MCF 10A (cell line): Measurements from ENCODE around the gene APOBEC3G. TPM values are rescaled to one million over a fixed set of nuclear protein-coding genes. Genes with fewer than 3 reads are reported as not detected.
"Not testable (repeated sequence)": the region's sequence is repeated elsewhere in the genome, so short reads cannot be mapped to it uniquely, and the experiment has no call there.

Experiments
- BruUV-seq: library from RNA; stranded (reverse); fragments of 400-500 nt; replicated peaks from 2 replicates; lab custom pipeline; 2021; lab: Mats Ljungman, UMichigan
- CTCF ChIA-PET: fragments of 300-600 bp; sonication (Branson Sonifier 250); formaldehyde crosslinking; extraction: SDS; loops from one replicate; lab custom pipeline; 2021; ENCODE audit warnings: antibody characterized with exemption, inconsistent platforms; lab: Yijun Ruan, JAX
- POLR2A ChIA-PET: fragments of 300-600, 350-650 bp; sonication (Branson Sonifier 250); formaldehyde crosslinking; extraction: SDS; loops from one replicate; lab custom pipeline; 2020; ENCODE audit warnings: antibody characterized with exemption, inconsistent platforms; lab: Yijun Ruan, JAX
- DNase-seq: peaks from one replicate; pipeline ENCODE4 v3.0.0-alpha.2; 2018; ENCODE audit not compliant: unreplicated experiment
- H3K27ac Mint-ChIP-seq: one replicate; pipeline ENCODE4 v1.8.0; 2022; ENCODE audit warnings: mild to moderate bottlenecking, low read depth, mixed read lengths; ENCODE audit not compliant: unreplicated experiment
- H3K27me3 Mint-ChIP-seq: one replicate; pipeline ENCODE4 v1.8.0; 2022; ENCODE audit warnings: mixed read lengths; ENCODE audit not compliant: insufficient read depth, unreplicated experiment
- H3K36me3 Mint-ChIP-seq: one replicate; pipeline ENCODE4 v1.8.0; 2022; ENCODE audit warnings: mild to moderate bottlenecking, moderate library complexity, mixed read lengths; ENCODE audit not compliant: insufficient read depth, unreplicated experiment
- H3K4me1 Mint-ChIP-seq: one replicate; pipeline ENCODE4 v1.8.0; 2022; ENCODE audit warnings: mixed read lengths; ENCODE audit not compliant: insufficient read depth, unreplicated experiment
- H3K4me3 Mint-ChIP-seq: one replicate; pipeline ENCODE4 v1.8.0; 2022; ENCODE audit warnings: mild to moderate bottlenecking, moderate library complexity, mixed read lengths; ENCODE audit not compliant: unreplicated experiment
- H3K9me3 Mint-ChIP-seq: one replicate; pipeline ENCODE4 v1.8.0; 2022; ENCODE audit warnings: mixed read lengths; ENCODE audit not compliant: unreplicated experiment
- CTCF ChIP-seq: fragments of 200-600 bp; IDR thresholded peaks from one replicate; pipeline ENCODE4 v1.8.0; 2022; ENCODE audit warnings: antibody characterized with exemption, mild to moderate bottlenecking; ENCODE audit not compliant: unreplicated experiment
- intact Hi-C: fragments of 100-400 bp; cut with micrococcal nuclease; formaldehyde crosslinking; loops from 2 replicates; pipeline ENCODE4 v1.14.1; 2022
- total RNA-seq: library from RNA; stranded (reverse); gene quantifications from 2 replicates; pipeline ENCODE4 v1.2.3, GENCODE V29; 2022

Gene APOBEC3G
- total RNA-seq, 1 experiment from 2014 or later = 0.49 TPM

DNA sequence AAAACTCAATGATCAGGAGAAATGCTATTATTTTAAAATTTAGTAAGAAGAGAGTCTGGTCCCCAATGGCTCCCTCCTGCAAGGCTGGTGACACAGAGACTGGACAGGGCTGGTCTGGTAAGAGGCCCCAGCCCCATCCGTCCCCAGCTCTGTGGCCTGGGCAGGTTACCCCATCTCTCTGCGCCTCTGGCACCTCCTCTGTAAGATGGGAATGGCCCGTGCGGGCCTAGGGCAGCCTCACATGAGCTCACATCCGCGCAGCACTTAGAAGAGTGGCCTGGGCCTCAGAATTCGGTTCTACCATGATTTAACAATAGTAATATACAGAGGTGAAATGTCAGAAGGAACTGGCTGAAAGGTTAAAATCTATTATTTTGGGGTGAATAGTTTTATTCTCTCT, 35.2 kb upstream of the APOBEC3G start:
- ChIA-PET CTCF (no interaction called here), POLR2A (interaction anchor here (0.7 kb wide), 1 partner anchor 927 kb away, joined by 3 read pairs; no protein-coding TSS in a partner anchor)
- H3K9me3 Mint-ChIP-seq = no peaks in the 10 kb centered on the region
- H3K27me3 Mint-ChIP-seq = no peaks in the 10 kb centered on the region
- no peaks in the 10 kb centered on the region for H3K36me3 Mint-ChIP-seq
- DNase-seq = no peak
- H3K4me1 Mint-ChIP-seq = no peaks in the 10 kb centered on the region
- BruUV-seq = no TSS peak
- intact Hi-C loops = no loop called here
- no peak for TF ChIP-seq CTCF
- no peak overlapping the region for H3K27ac Mint-ChIP-seq
- H3K4me3 Mint-ChIP-seq = no peak overlapping the region

GRCh38 chr22:39043063-39043462, 34.0 kb upstream of the APOBEC3G start:
- intact Hi-C loops, POLR2A ChIA-PET, H3K36me3 Mint-ChIP-seq, DNase-seq, H3K4me1 Mint-ChIP-seq, H3K27ac Mint-ChIP-seq, H3K27me3 Mint-ChIP-seq, BruUV-seq, H3K9me3 Mint-ChIP-seq, H3K4me3 Mint-ChIP-seq: not testable (repeated sequence)
- CTCF ChIA-PET = interaction anchor here (0.6 kb wide), 1 partner anchor 9 kb away, joined by 4 read pairs; no protein-coding TSS in a partner anchor

GRCh38 chr22:39045136-39045535, 31.9 kb upstream of the APOBEC3G start:
- CTCF ChIA-PET = not testable (repeated sequence)

DNA sequence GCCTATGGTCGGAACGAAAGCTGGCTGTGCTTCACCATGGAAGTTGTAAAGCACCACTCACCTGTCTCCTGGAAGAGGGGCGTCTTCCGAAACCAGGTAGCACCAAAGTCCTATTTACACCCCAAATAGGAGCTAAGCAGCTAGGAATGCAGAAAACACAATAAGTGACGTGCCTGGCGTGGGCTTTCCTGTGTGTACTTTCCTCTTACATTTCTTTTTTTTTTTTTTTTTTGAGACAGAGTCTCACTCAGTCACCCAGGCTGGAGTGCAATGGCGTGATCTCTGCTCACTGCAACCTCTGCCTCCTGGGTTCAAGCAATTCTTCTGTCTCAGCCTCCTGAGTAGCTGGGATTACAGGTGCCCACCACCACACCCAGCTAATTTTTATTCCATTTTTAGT, 27.6 kb upstream of the APOBEC3G start:
- H3K4me3 Mint-ChIP-seq, H3K27ac Mint-ChIP-seq, H3K4me1 Mint-ChIP-seq, POLR2A ChIA-PET, intact Hi-C loops, DNase-seq, H3K27me3 Mint-ChIP-seq, BruUV-seq, H3K9me3 Mint-ChIP-seq, H3K36me3 Mint-ChIP-seq: not testable (repeated sequence)
- CTCF ChIA-PET = interaction anchor here (0.7 kb wide), 1 partner anchor 64 kb away, joined by 3 read pairs; no protein-coding TSS in a partner anchor

More at GRCh38 chr22:39045136-39045535, 31.9 kb upstream of the APOBEC3G start:
- intact Hi-C loops, H3K4me3 Mint-ChIP-seq, POLR2A ChIA-PET, BruUV-seq, H3K27ac Mint-ChIP-seq, H3K36me3 Mint-ChIP-seq, DNase-seq, H3K27me3 Mint-ChIP-seq, H3K9me3 Mint-ChIP-seq, H3K4me1 Mint-ChIP-seq: not testable (repeated sequence)

GRCh38 chr22:39051844-39052495, 25.1 kb upstream of the APOBEC3G start:
- POLR2A ChIA-PET, H3K4me3 Mint-ChIP-seq, BruUV-seq, intact Hi-C loops, H3K36me3 Mint-ChIP-seq, H3K27ac Mint-ChIP-seq, H3K4me1 Mint-ChIP-seq, H3K9me3 Mint-ChIP-seq, DNase-seq, H3K27me3 Mint-ChIP-seq: not testable (repeated sequence)
- CTCF ChIA-PET = interaction anchor here (0.6 kb wide), 1 partner anchor 9 kb away, joined by 4 read pairs; no protein-coding TSS in a partner anchor

DNA sequence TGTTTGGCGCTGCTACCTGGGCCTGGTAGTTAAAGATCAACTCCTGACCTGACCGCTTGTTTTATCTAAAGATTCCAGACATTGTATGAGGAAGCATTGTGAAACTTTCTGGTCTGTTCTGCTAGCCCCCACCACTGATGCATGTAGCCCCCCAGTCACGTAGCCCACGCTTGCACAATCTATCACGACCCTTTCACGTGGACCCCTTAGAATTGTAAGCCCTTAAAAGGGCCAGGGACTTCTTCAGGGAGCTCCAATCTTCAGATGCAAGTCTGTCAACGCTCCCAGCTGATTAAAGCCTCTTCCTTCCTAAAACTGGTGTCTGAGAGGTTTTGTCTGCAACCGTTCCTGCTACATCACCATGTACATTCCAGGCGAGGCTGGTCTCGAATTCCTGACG, 21.4 kb upstream of the APOBEC3G start:
- POLR2A ChIA-PET = no interaction called here
- Mint-ChIP-seq H3K4me1 (no peaks in the 10 kb centered on the region), H3K9me3 (no peaks in the 10 kb centered on the region), H3K27ac (no peak overlapping the region), H3K27me3 (no peaks in the 10 kb centered on the region), H3K36me3 (peaks cover 3% of the 10 kb centered on the region), H3K4me3 (no peak overlapping the region)
- BruUV-seq = no TSS peak
- no peak for TF ChIP-seq CTCF
- intact Hi-C loops = no loop called here
- CTCF ChIA-PET = no interaction called here
- no peak for DNase-seq

GRCh38 chr22:39061290-39061689, 15.8 kb upstream of the APOBEC3G start:
- BruUV-seq, H3K27ac Mint-ChIP-seq, POLR2A ChIA-PET, H3K4me3 Mint-ChIP-seq, intact Hi-C loops, H3K27me3 Mint-ChIP-seq, H3K4me1 Mint-ChIP-seq, H3K9me3 Mint-ChIP-seq, H3K36me3 Mint-ChIP-seq, DNase-seq: not testable (repeated sequence)
- CTCF ChIA-PET = interaction anchor here (0.6 kb wide), 2 partner anchors 180 to 241 kb away, joined by 3 read pairs; no protein-coding TSS in a partner anchor

GRCh38 chr22:39061951-39062350, 15.1 kb upstream of the APOBEC3G start:
- H3K27ac Mint-ChIP-seq, H3K4me1 Mint-ChIP-seq, POLR2A ChIA-PET, H3K4me3 Mint-ChIP-seq, DNase-seq, BruUV-seq, intact Hi-C loops, H3K9me3 Mint-ChIP-seq, H3K27me3 Mint-ChIP-seq, H3K36me3 Mint-ChIP-seq: not testable (repeated sequence)
- CTCF ChIA-PET = interaction anchor here (0.6 kb wide), 2 partner anchors 181 to 242 kb away, joined by 3 read pairs; no protein-coding TSS in a partner anchor
